ENCODE results near the gene CHGA.
A peak's percentile ranks its signal among the peaks of the same experiment; 100 is the strongest.

CHGA gene

DNA sequence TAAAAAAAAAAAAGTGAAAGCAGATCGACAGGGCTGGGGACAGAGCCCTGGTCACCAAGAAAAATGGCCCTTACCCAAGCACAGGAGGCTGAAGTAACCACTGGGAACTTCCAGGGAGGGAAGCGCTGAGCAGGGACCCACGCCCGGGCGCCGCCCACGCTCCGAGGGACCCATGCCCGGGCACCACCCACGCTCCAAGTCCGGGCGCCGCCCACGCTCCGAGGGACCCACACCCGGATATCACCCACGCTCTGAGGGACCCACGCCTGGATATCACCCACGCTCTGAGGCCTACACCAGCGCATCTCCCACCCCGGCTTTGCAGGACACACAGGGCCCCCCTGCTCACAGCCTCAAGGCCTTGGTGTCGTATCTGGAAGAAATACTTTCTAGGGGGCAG lies 25.7 kb downstream of the CHGA start:
- POLR2A ChIA-PET = no interaction called here
- CTCF ChIA-PET = no interaction called here
- TF ChIP-seq FOXA1 (IDR thresholded peaks at IDR 0.05) = no peak
- no peak for TF ChIP-seq TARDBP (IDR thresholded peaks at IDR 0.05)
- TF ChIP-seq L3MBTL2 (conservative IDR thresholded peaks at IDR 0.05) = no peak
- no peak for DNase-seq (ENCODE audit: extremely low spot score)

GRCh38 chr14:92949496-92950192 lies 26.7 kb downstream of the CHGA start:
- ChIA-PET POLR2A (no interaction called here), CTCF (no interaction called here)
- DNase-seq (ENCODE audit: extremely low spot score) = no peak
- TF ChIP-seq HDGF (IDR thresholded peaks at IDR 0.05; ENCODE audit: borderline replicate concordance) = no peak
- no peak for TF ChIP-seq FOXA1 (IDR thresholded peaks at IDR 0.05)
- TF ChIP-seq SP1 (IDR thresholded peaks at IDR 0.05) = no peak
- TF ChIP-seq SUZ12 (IDR thresholded peaks at IDR 0.05) = no peak
- no peak for TF ChIP-seq ARNT (IDR thresholded peaks at IDR 0.05)
- no peak for TF ChIP-seq LEF1 (IDR thresholded peaks at IDR 0.05; ENCODE audit: borderline replicate concordance)
- TF ChIP-seq, protein P1, sequence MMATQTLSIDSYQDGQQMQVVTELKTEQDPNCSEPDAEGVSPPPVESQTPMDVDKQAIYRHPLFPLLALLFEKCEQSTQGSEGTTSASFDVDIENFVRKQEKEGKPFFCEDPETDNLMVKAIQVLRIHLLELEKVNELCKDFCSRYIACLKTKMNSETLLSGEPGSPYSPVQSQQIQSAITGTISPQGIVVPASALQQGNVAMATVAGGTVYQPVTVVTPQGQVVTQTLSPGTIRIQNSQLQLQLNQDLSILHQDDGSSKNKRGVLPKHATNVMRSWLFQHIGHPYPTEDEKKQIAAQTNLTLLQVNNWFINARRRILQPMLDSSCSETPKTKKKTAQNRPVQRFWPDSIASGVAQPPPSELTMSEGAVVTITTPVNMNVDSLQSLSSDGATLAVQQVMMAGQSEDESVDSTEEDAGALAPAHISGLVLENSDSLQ (IDR thresholded peaks at IDR 0.05) = no peak
- TF ChIP-seq FOXK2 (IDR thresholded peaks at IDR 0.05) = no peak

- no peak for DNase-seq (ENCODE audit: extremely low spot score)
- CTCF ChIA-PET = no interaction called here
- TF ChIP-seq BHLHE40 (IDR thresholded peaks at IDR 0.05; ENCODE audit: borderline replicate concordance) = no peak
- TF ChIP-seq CTBP1 (IDR thresholded peaks at IDR 0.05; ENCODE audit: borderline replicate concordance) = no peak
- no peak for TF ChIP-seq L3MBTL2 (conservative IDR thresholded peaks at IDR 0.05)
- no peak for TF ChIP-seq SP1 (IDR thresholded peaks at IDR 0.05)
- no peak for TF ChIP-seq TARDBP (IDR thresholded peaks at IDR 0.05)
- no peak for TF ChIP-seq FOXA1 (IDR thresholded peaks at IDR 0.05)
- TF ChIP-seq HDGF (IDR thresholded peaks at IDR 0.05; ENCODE audit: borderline replicate concordance) = no peak
- TF ChIP-seq LEF1 (IDR thresholded peaks at IDR 0.05; ENCODE audit: borderline replicate concordance) = no peak
- no peak for TF ChIP-seq ARNT (IDR thresholded peaks at IDR 0.05)
- no peak for TF ChIP-seq ZNF384 (IDR thresholded peaks at IDR 0.05)
- no peak for TF ChIP-seq FOXM1 (IDR thresholded peaks at IDR 0.05; ENCODE audit: borderline replicate concordance)
- TF ChIP-seq, protein P1 (IDR thresholded peaks at IDR 0.05) = no peak
- TF ChIP-seq ELF4 (IDR thresholded peaks at IDR 0.05) = no peak
- no peak for TF ChIP-seq SUZ12 (IDR thresholded peaks at IDR 0.05)
- TF ChIP-seq FOXK2 (IDR thresholded peaks at IDR 0.05) = no peak
Observed at GRCh38 chr14:92950193-92950540, 27.2 kb downstream of the CHGA start.

DNA sequence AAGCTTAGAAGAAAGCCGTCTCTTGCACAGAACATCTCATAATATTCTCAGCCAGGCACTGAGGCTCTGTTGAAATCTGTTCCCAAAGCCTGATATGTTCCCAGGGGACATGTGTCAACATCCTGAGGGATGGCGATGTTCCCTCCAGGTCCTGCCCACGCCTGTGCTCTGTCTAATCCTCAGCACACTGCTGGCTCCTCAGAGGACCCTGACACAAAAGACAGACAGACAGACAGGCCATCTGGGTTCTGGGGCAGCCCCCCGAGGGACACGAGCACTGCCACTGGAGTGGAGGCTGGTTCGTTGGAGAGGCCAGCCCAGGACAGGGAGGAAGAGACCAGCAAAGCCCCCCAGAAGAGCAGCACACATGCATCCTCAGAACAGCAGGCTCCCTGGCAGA lies 27.8 kb downstream of the CHGA start:
- no peak for TF ChIP-seq HDGF (IDR thresholded peaks at IDR 0.05; ENCODE audit: borderline replicate concordance)
- no peak for TF ChIP-seq ARNT (IDR thresholded peaks at IDR 0.05)
- POLR2A ChIA-PET = no interaction called here
- DNase-seq (ENCODE audit: extremely low spot score) = no peak
- CTCF ChIA-PET = no interaction called here

More at GRCh38 chr14:92950193-92950540, 27.2 kb downstream of the CHGA start:
- POLR2A ChIA-PET = no interaction called here

DNA sequence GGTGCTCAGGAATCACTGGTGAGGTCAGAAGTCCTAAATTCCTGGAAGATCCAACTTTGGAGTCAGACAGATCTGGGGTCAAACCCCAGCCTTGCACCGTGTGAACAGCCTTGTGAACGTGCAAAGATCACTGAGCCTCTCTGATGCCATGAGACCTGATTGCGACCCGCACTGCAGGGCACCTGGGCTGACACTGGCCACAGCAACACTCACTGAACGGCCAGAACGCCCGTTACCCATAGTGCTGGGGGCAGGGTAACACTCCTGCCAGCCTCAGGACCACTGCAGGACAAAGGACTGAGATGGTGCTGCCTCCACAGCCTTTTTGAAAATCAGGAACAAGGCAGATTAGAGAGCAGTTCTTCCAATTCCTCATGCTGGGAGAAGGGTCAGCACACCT lies 28.3 kb downstream of the CHGA start:
- DNase-seq (ENCODE audit: extremely low spot score) = no peak
- ChIA-PET POLR2A (no interaction called here), CTCF (interaction anchor here (0.6 to 0.7 kb wide), 2 partner anchors 19 to 54 kb away, joined by 3 to 5 read pairs; no protein-coding TSS in a partner anchor)
- no peak for TF ChIP-seq SUZ12 (IDR thresholded peaks at IDR 0.05)

- ChIA-PET CTCF (interaction anchor here (0.7 to 1.5 kb wide), 6 partner anchors 20 to 226 kb away, joined by 3 to 5 read pairs (median 4); no protein-coding TSS in a partner anchor), POLR2A (interaction anchor here (0.8 kb wide), 1 partner anchor 233 kb away, joined by 3 read pairs; the partner anchor contains the start of genes LYSET and MOAP1)
- TF ChIP-seq SUZ12 (IDR thresholded peaks at IDR 0.05) (no peak), LEF1 (IDR thresholded peaks at IDR 0.05; ENCODE audit: borderline replicate concordance) (no peak), ZNF384 (IDR thresholded peaks at IDR 0.05) (no peak), TARDBP (IDR thresholded peaks at IDR 0.05) (no peak), SP1 (IDR thresholded peaks at IDR 0.05) (no peak), HDGF (IDR thresholded peaks at IDR 0.05; ENCODE audit: borderline replicate concordance) (no peak), FOXK2 (IDR thresholded peaks at IDR 0.05) (no peak)
- DNase-seq (ENCODE audit: extremely low spot score) = peak; percentile 86
Observed at GRCh38 chr14:92951912-92952471, 29.0 kb downstream of the CHGA start.

DNA sequence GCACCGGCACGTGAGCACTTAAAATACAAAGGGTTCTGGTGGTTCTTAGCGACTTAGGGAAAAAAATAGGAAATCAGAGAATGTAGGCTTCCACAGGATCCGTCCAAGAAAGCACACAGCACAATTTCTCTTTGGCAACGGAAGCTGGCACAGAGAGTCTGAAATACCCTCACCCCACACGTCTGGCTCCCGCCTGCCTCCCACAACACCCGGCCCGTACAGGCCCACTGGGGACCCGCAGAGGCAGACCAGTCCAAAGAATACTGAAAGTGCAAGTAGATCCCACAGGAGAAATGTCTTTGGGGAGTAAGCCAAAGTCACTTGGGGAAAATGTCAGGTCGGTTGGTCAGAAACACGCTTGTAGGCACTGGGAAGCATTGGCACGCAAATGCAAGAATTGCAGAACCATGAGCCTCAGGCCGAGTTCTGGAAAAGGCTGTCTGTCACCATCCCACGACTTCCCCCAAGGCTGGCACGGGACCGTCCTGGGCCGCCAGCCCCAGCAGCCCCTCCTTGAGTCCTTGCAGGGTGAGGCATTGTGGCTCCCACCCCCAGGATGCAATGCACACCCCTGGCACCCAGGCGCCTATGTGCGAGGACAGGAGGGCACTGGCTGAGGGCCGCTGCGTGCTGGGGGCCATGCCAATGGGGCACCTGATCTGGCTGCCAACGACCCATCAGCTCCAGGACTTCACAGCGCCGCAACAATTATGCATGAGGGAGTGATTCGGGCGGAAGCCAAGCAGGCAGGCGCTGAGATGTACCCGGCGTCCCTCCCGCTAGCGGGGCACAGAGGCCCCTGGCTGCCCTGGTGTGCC lies 29.7 kb downstream of the CHGA start:
- ChIA-PET CTCF (interaction anchor here (0.6 to 1.5 kb wide), 6 partner anchors 20 to 225 kb away, joined by 3 to 5 read pairs (median 4); no protein-coding TSS in a partner anchor), POLR2A (interaction anchor here (0.8 kb wide), 1 partner anchor 232 kb away, joined by 3 read pairs; the partner anchor contains the start of genes LYSET and MOAP1)
- DNase-seq (ENCODE audit: extremely low spot score) = no peak
- no peak for TF ChIP-seq L3MBTL2 (conservative IDR thresholded peaks at IDR 0.05)
- TF ChIP-seq CTBP1 (IDR thresholded peaks at IDR 0.05; ENCODE audit: borderline replicate concordance) = no peak
- no peak for TF ChIP-seq ZNF384 (IDR thresholded peaks at IDR 0.05)
- no peak for TF ChIP-seq BHLHE40 (IDR thresholded peaks at IDR 0.05; ENCODE audit: borderline replicate concordance)
- no peak for TF ChIP-seq ELF4 (IDR thresholded peaks at IDR 0.05)
- no peak for TF ChIP-seq ARNT (IDR thresholded peaks at IDR 0.05)
- TF ChIP-seq LEF1 (IDR thresholded peaks at IDR 0.05; ENCODE audit: borderline replicate concordance) = no peak

Data from HEK293T (cell line).